GM12865 (cell line): ENCODE results near the gene ZNF521.

Experiments used
- DNase-seq: peaks from one replicate; pipeline ENCODE4 v3.0.0; 2010; ENCODE audit warnings: low read depth
- H3K4me3 ChIP-seq: 2 replicates; pipeline ENCODE4 v1.5.1; 2011; ENCODE audit warnings: mild to moderate bottlenecking, low read depth, low read length, control low read depth
- CTCF ChIP-seq: IDR thresholded peaks from 2 replicates; pipeline ENCODE4 v1.5.1; 2011; ENCODE audit warnings: low read length, control low read depth, low read depth, inconsistent platforms; ENCODE audit not compliant: insufficient read depth; ENCODE audit errors: missing control alignments

ZNF521 gene

GRCh38 chr18:25167612-25168410 is 184.2 kb downstream of the ZNF521 start:
- no peak overlapping the region for H3K4me3 ChIP-seq
- DNase-seq, result no peak
- TF ChIP-seq CTCF, result no peak

- no peak for DNase-seq
- no peak overlapping the region for H3K4me3 ChIP-seq
- TF ChIP-seq CTCF, result no peak
Observed at GRCh38 chr18:25166113-25166512, 185.9 kb downstream of the ZNF521 start.

- TF ChIP-seq CTCF, result no peak
- peak overlapping the region; percentile 8 for H3K4me3 ChIP-seq
- peak; percentile 63 for DNase-seq
Observed at GRCh38 chr18:25164848-25165811, 186.8 kb downstream of the ZNF521 start.

GRCh38 chr18:25164211-25164847 is 187.6 kb downstream of the ZNF521 start:
- DNase-seq, result peak; percentile 56
- no peak for TF ChIP-seq CTCF
- peak overlapping the region; percentile 8 for H3K4me3 ChIP-seq

- DNase-seq, result no peak
- TF ChIP-seq CTCF, result no peak
- no peak overlapping the region for H3K4me3 ChIP-seq
Observed at GRCh38 chr18:25153426-25153825, 198.5 kb downstream of the ZNF521 start.

GRCh38 chr18:25147877-25148488 is 204.0 kb downstream of the ZNF521 start:
- no peak for DNase-seq
- TF ChIP-seq CTCF, result no peak
- H3K4me3 ChIP-seq, result no peak overlapping the region
